Melanocyte of skin (primary cell): ENCODE data around the gene FOXQ1. TPM values are rescaled to one million over a fixed set of nuclear protein-coding genes. Genes with fewer than 3 reads are reported as not detected.

Experiments used
- total RNA-seq, 2 donors: library from RNA; depleted of rRNA; stranded (reverse); fragments of >200 nt; gene quantifications; 2 replicates each; pipeline ENCODE4 v1.2.3, GENCODE V29; 2012

The FOXQ1 gene
- total RNA-seq = under 1 TPM in 1 of 2 donors, not detected in 1; under 0.01 TPM

GRCh38 chr6:1311400-1312202 is at the start of gene FOXQ1:
TSS of gene FOXQ1 (plus strand) at chr6:1312098. CDS start at chr6:1312705, 607 bp downstream.

Other genes starting within 250 kb of the FOXQ1 start
- 1 to 10 TPM; 3.3 to 3.4 TPM for gene FOXF2, start 77.5 kb downstream of the FOXQ1 start, total RNA-seq